ENCODE data around the gene CFAP46.

CFAP46 gene

GRCh38 chr10:132867801-132868644 lies 74.3 kb downstream of the CFAP46 start:
- TF ChIP-seq TCF4 (CRISPR knock-in tag; IDR thresholded peaks at IDR 0.05; ENCODE audit: borderline replicate concordance), result no peak
- TF ChIP-seq CSDC2 (CRISPR knock-in tag; IDR thresholded peaks at IDR 0.05), result no peak
- no peak for TF ChIP-seq ZNF565 (CRISPR knock-in tag; conservative IDR thresholded peaks at IDR 0.05; ENCODE audit: low read depth)
- no peak for TF ChIP-seq PATZ1 (CRISPR knock-in tag; IDR thresholded peaks at IDR 0.05; ENCODE audit: borderline replicate concordance)
- TF ChIP-seq ESRRG (CRISPR knock-in tag; IDR thresholded peaks at IDR 0.05), result no peak
- TF ChIP-seq ZNF70 (CRISPR knock-in tag; IDR thresholded peaks at IDR 0.05), result no peak
- TF ChIP-seq, protein P1, sequence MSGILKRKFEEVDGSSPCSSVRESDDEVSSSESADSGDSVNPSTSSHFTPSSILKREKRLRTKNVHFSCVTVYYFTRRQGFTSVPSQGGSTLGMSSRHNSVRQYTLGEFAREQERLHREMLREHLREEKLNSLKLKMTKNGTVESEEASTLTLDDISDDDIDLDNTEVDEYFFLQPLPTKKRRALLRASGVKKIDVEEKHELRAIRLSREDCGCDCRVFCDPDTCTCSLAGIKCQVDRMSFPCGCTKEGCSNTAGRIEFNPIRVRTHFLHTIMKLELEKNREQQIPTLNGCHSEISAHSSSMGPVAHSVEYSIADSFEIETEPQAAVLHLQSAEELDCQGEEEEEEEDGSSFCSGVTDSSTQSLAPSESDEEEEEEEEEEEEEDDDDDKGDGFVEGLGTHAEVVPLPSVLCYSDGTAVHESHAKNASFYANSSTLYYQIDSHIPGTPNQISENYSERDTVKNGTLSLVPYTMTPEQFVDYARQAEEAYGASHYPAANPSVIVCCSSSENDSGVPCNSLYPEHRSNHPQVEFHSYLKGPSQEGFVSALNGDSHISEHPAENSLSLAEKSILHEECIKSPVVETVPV (CRISPR knock-in tag; IDR thresholded peaks at IDR 0.05), result no peak
- no peak for TF ChIP-seq ZC3H10 (CRISPR knock-in tag; IDR thresholded peaks at IDR 0.05)
- no peak for TF ChIP-seq SNAI2 (CRISPR knock-in tag; IDR thresholded peaks at IDR 0.05)
- TF ChIP-seq GLIS3 (CRISPR knock-in tag; IDR thresholded peaks at IDR 0.05), result no peak
- no peak for TF ChIP-seq RARB (CRISPR knock-in tag; IDR thresholded peaks at IDR 0.05)
- TF ChIP-seq, protein P2, sequence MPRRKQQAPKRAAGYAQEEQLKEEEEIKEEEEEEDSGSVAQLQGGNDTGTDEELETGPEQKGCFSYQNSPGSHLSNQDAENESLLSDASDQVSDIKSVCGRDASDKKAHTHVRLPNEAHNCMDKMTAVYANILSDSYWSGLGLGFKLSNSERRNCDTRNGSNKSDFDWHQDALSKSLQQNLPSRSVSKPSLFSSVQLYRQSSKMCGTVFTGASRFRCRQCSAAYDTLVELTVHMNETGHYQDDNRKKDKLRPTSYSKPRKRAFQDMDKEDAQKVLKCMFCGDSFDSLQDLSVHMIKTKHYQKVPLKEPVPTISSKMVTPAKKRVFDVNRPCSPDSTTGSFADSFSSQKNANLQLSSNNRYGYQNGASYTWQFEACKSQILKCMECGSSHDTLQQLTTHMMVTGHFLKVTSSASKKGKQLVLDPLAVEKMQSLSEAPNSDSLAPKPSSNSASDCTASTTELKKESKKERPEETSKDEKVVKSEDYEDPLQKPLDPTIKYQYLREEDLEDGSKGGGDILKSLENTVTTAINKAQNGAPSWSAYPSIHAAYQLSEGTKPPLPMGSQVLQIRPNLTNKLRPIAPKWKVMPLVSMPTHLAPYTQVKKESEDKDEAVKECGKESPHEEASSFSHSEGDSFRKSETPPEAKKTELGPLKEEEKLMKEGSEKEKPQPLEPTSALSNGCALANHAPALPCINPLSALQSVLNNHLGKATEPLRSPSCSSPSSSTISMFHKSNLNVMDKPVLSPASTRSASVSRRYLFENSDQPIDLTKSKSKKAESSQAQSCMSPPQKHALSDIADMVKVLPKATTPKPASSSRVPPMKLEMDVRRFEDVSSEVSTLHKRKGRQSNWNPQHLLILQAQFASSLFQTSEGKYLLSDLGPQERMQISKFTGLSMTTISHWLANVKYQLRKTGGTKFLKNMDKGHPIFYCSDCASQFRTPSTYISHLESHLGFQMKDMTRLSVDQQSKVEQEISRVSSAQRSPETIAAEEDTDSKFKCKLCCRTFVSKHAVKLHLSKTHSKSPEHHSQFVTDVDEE (CRISPR knock-in tag; IDR thresholded peaks at IDR 0.05), result no peak
- no peak for TF ChIP-seq POU6F1 (CRISPR knock-in tag; IDR thresholded peaks at IDR 0.05; ENCODE audit: borderline replicate concordance, low read depth)
- TF ChIP-seq TOX (CRISPR knock-in tag; IDR thresholded peaks at IDR 0.05; ENCODE audit: borderline replicate concordance), result no peak
- no peak for TF ChIP-seq ZFP3 (CRISPR knock-in tag; IDR thresholded peaks at IDR 0.05)
- TF ChIP-seq PPARA (CRISPR knock-in tag; IDR thresholded peaks at IDR 0.05; ENCODE audit: borderline replicate concordance), result no peak
- no peak for ATAC-seq

GRCh38 chr10:132866601-132867381 lies 75.6 kb downstream of the CFAP46 start:
- TF ChIP-seq TCF4 (CRISPR knock-in tag; IDR thresholded peaks at IDR 0.05; ENCODE audit: borderline replicate concordance), result no peak
- TF ChIP-seq, protein P1 (CRISPR knock-in tag; IDR thresholded peaks at IDR 0.05), result no peak
- TF ChIP-seq ZNF8 (CRISPR knock-in tag; IDR thresholded peaks at IDR 0.05), result no peak
- TF ChIP-seq PATZ1 (CRISPR knock-in tag; IDR thresholded peaks at IDR 0.05; ENCODE audit: borderline replicate concordance), result no peak
- TF ChIP-seq POU6F1 (CRISPR knock-in tag; IDR thresholded peaks at IDR 0.05; ENCODE audit: borderline replicate concordance, low read depth), result no peak
- TF ChIP-seq ZNF70 (CRISPR knock-in tag; IDR thresholded peaks at IDR 0.05), result no peak
- TF ChIP-seq ARNTL (CRISPR knock-in tag; IDR thresholded peaks at IDR 0.05; ENCODE audit: borderline replicate concordance, low read depth), result no peak
- no peak for TF ChIP-seq OSR1 (CRISPR knock-in tag; IDR thresholded peaks at IDR 0.05)
- no peak for TF ChIP-seq CSDC2 (CRISPR knock-in tag; IDR thresholded peaks at IDR 0.05)
- TF ChIP-seq ZNF565 (CRISPR knock-in tag; conservative IDR thresholded peaks at IDR 0.05; ENCODE audit: low read depth), result no peak
- no peak for TF ChIP-seq ZFP30 (CRISPR knock-in tag; IDR thresholded peaks at IDR 0.05)
- no peak for TF ChIP-seq ZC3H10 (CRISPR knock-in tag; IDR thresholded peaks at IDR 0.05)
- TF ChIP-seq CREB5 (CRISPR knock-in tag; IDR thresholded peaks at IDR 0.05; ENCODE audit: low read depth), result no peak
- no peak for TF ChIP-seq ISL1 (CRISPR knock-in tag; IDR thresholded peaks at IDR 0.05)
- ATAC-seq, result no peak

Data from SK-N-SH treated with all-trans-retinoic acid at 6 μM for 48 hours (cell line).